Measurements from ENCODE around the gene M1AP.

- no peak for TF ChIP-seq POLR2AphosphoS5 (IDR thresholded peaks at IDR 0.05; ENCODE audit: low read depth, low read length)
- TF ChIP-seq SIN3A (IDR thresholded peaks at IDR 0.05; ENCODE audit: borderline replicate concordance, insufficient read depth, low read length): no peak
Observed at GRCh38 chr2:74536166-74536950, 111.8 kb downstream of the M1AP start.
